ENCODE data around the gene FITM1. TPM values are rescaled to one million over a fixed set of nuclear protein-coding genes. Genes with fewer than 3 reads are reported as not detected.
A peak's percentile ranks its signal among the peaks of the same experiment; 100 is the strongest.

Gene FITM1
- total and polyA plus RNA-seq, 11 donors, result 43.3 to 276 (median 107) TPM

DNA sequence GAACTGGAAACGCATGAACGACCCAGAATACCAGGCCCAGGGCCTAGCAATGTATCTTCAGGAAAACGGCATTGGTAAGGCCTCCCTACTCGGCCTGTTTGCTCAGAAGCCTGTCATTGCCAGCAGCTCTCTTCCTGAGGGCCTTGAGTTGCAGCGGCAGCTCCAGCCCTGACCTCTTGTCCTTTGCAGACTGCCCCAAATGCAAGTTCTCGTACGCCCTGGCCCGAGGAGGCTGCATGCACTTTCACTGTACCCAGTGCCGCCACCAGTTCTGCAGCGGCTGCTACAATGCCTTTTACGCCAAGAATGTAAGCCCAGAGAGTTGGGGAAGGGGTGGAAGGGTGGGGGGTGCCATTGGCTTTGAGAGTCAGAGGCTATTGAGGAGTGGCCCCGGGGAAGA, 26.9 kb downstream of the FITM1 start:
- intact Hi-C loops (cut with DNase I), result loop anchor here in 1 of 10 donors (10.0 kb wide), 1 partner anchor 93 kb away; no protein-coding TSS in a partner anchor
- H3K36me3 ChIP-seq, result peaks cover 5 to 85% (median 76%) of the 10 kb centered on the region in 9 donors
- H3K4me3 ChIP-seq, result no peak overlapping the region
- H3K27me3 ChIP-seq, result no peaks in the 10 kb centered on the region
- no peak overlapping the region for H3K27ac ChIP-seq
- 90 to 95% (median 93%) methylated on average over 12 of the region's 12 CpGs for WGBS, 4 donors
- TF ChIP-seq, protein P1, sequence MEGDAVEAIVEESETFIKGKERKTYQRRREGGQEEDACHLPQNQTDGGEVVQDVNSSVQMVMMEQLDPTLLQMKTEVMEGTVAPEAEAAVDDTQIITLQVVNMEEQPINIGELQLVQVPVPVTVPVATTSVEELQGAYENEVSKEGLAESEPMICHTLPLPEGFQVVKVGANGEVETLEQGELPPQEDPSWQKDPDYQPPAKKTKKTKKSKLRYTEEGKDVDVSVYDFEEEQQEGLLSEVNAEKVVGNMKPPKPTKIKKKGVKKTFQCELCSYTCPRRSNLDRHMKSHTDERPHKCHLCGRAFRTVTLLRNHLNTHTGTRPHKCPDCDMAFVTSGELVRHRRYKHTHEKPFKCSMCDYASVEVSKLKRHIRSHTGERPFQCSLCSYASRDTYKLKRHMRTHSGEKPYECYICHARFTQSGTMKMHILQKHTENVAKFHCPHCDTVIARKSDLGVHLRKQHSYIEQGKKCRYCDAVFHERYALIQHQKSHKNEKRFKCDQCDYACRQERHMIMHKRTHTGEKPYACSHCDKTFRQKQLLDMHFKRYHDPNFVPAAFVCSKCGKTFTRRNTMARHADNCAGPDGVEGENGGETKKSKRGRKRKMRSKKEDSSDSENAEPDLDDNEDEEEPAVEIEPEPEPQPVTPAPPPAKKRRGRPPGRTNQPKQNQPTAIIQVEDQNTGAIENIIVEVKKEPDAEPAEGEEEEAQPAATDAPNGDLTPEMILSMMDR (IDR thresholded peaks at IDR 0.05), result no peak
- TF ChIP-seq POLR2A (IDR thresholded peaks at IDR 0.05), result no peak
- ATAC-seq, result no peak
- H3K4me1 ChIP-seq, result peaks cover 0 to 20% (median 10%) of the 10 kb centered on the region in 12 donors
- H3K9me3 ChIP-seq, result no peaks in the 10 kb centered on the region
- no peak for DNase-seq

DNA sequence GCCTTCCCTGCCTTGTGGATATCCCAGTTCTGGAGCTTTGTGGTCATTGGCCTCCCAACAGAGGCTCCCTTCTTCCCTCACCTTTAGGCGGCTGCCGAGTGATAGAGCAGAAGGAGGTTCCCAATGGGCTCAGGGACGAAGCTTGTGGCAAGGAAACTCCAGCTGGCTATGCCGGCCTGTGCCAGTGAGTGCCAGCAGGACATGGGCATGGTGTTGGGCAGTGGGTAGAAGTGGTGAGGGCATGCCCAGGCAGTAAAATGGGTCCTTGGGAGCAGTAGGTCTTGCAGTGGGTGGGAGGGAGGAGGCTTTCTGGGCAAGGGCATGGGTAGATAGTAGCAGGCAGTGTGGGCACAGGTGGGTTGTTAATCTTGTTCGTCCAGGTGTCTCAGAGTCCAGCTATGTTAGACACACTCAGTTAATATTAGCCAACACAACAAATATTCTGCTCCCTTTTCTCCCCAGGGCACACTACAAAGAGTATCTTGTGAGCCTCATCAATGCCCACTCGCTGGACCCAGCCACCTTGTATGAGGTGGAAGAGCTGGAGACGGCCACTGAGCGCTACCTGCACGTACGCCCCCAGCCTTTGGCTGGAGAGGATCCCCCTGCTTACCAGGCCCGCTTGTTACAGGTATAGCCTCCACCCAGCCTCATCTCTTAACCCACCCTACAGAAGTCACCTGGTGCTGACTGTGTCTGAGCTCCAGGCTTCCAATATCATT, 29.5 kb downstream of the FITM1 start:
- Histone ChIP-seq H3K27me3 (no peaks in the 10 kb centered on the region), H3K36me3 (peaks cover 7 to 90% (median 76%) of the 10 kb centered on the region in 9 donors), H3K4me3 (no peak overlapping the region), H3K9me3 (no peaks in the 10 kb centered on the region), H3K4me1 (peaks cover 0 to 42% (median 22%) of the 10 kb centered on the region in 12 donors), H3K27ac (peak overlapping the region in 11 of 12 donors; percentile 82 to 100 (median 96))
- TF ChIP-seq, protein P1 (IDR thresholded peaks at IDR 0.05), result no peak
- no peak for TF ChIP-seq POLR2A (IDR thresholded peaks at IDR 0.05)
- 91 to 94% (median 94%) methylated on average over 8 to 11 of the region's 11 CpGs for WGBS, 4 donors
- intact Hi-C loops (cut with DNase I), result loop anchor here in 6 of 10 donors (2.0 to 10.0 kb wide), 6 partner anchors 45 to 145 kb away; partner anchors contain the start of genes DCAF11 (in 1 of the 6) and NRL (in 1 of the 6)
- ATAC-seq (peak in 1 of 4 donors; percentile 0), DNase-seq (peak in 2 of 5 donors; percentile 11 to 43)

DNA sequence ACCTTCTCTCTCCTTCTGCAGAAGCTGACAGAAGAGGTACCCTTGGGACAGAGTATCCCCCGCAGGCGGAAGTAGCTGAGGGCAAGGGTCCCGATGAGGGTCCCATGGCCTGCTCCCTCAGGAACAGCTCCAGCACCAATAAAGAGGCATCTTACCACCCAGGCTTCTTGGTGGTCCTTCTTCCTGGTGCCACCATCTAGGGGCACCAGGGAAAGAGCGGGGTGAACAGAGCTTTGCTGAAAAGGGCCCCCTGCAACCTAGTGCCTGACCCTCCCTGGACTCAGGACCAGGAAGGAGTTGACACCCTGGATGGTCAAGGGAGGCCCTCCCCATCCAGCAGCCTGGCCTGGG, 30.0 kb downstream of the FITM1 start:
- TF ChIP-seq, protein P1 (IDR thresholded peaks at IDR 0.05), result no peak
- TF ChIP-seq POLR2A (IDR thresholded peaks at IDR 0.05), result no peak
- peak overlapping the region; percentile 82 to 100 (median 95) for H3K27ac ChIP-seq
- DNase-seq (peak in 2 of 5 donors; percentile 17 to 37), ATAC-seq (peak in 2 of 4 donors; percentile 5 to 7)
- no peaks in the 10 kb centered on the region for H3K27me3 ChIP-seq
- intact Hi-C loops (cut with DNase I), result loop anchor here in 5 of 10 donors (2.0 to 10.0 kb wide), 5 partner anchors 46 to 146 kb away; partner anchors contain the start of genes DCAF11 (in 1 of the 5) and NRL (in 1 of the 5)
- H3K9me3 ChIP-seq, result no peaks in the 10 kb centered on the region
- peaks cover 5 to 90% (median 76%) of the 10 kb centered on the region in 9 donors for H3K36me3 ChIP-seq
- WGBS, 4 donors, result 83 to 93% (median 88%) methylated on average over 2 to 4 of the region's 4 CpGs
- H3K4me3 ChIP-seq, result no peak overlapping the region
- H3K4me1 ChIP-seq, result peaks cover 0 to 48% (median 22%) of the 10 kb centered on the region in 12 donors

Data from heart left ventricle (tissue), 16 donors.